Measurements from ENCODE around the gene HLA-DMA.

HLA-DMA gene

DNA sequence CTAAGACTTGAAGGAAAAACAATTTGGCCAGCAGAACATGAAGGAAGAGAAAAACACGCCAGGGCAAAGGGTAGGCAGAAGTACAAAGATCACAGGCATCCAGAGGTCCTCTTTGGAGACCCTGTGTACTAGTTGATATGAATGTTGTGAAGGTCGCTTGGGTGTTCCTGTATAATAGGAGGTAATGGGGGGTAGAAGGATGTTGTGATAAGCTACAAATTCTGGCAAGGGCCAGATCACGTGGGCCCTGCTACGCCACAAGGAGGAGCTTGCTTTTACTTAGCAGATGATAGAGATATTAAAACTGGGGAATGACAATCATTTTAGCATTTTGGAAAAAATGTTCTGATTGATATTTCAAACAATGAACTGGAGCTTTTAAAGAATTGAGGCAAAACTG lies 878 bp upstream of the HLA-DMA start:
- Histone ChIP-seq H3K9me2 (replicated peaks; ENCODE audit: insufficient read depth, low read length) (no peaks in the 10 kb centered on the region), H3K27ac (ENCODE audit: low read depth, low read length) (peak overlapping the region; percentile 75), H3K4me2 (ENCODE audit: low read depth, low read length, poor library complexity, severe bottlenecking) (peak overlapping the region; percentile 72), H3K4me3 (ENCODE audit: insufficient read depth, low read length, poor library complexity, severe bottlenecking) (no peak overlapping the region), H3K79me2 (ENCODE audit: insufficient read depth, low read length) (peaks cover 39% of the 10 kb centered on the region), H4K20me1 (ENCODE audit: low read depth, low read length) (no peaks in the 10 kb centered on the region), H3K9me3 (ENCODE audit: insufficient read depth, low read length) (no peaks in the 10 kb centered on the region), H2AFZ (ENCODE audit: low read depth, low read length, severe bottlenecking) (no peak overlapping the region), H3F3A (ENCODE audit: insufficient read depth) (peaks cover 54% of the 10 kb centered on the region), H3K9ac (ENCODE audit: low read length) (no peak overlapping the region), H3K27me3 (ENCODE audit: low read length) (no peaks in the 10 kb centered on the region), H3K36me3 (ENCODE audit: low read length) (no peaks in the 10 kb centered on the region)
- TF ChIP-seq, protein P1, sequence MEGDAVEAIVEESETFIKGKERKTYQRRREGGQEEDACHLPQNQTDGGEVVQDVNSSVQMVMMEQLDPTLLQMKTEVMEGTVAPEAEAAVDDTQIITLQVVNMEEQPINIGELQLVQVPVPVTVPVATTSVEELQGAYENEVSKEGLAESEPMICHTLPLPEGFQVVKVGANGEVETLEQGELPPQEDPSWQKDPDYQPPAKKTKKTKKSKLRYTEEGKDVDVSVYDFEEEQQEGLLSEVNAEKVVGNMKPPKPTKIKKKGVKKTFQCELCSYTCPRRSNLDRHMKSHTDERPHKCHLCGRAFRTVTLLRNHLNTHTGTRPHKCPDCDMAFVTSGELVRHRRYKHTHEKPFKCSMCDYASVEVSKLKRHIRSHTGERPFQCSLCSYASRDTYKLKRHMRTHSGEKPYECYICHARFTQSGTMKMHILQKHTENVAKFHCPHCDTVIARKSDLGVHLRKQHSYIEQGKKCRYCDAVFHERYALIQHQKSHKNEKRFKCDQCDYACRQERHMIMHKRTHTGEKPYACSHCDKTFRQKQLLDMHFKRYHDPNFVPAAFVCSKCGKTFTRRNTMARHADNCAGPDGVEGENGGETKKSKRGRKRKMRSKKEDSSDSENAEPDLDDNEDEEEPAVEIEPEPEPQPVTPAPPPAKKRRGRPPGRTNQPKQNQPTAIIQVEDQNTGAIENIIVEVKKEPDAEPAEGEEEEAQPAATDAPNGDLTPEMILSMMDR (IDR thresholded peaks at IDR 0.05; ENCODE audit: insufficient read depth, low read length, poor library complexity, severe bottlenecking), result no peak
- no peak for TF ChIP-seq EZH2phosphoT487 (conservative IDR thresholded peaks at IDR 0.05; ENCODE audit: low read length)

DNA sequence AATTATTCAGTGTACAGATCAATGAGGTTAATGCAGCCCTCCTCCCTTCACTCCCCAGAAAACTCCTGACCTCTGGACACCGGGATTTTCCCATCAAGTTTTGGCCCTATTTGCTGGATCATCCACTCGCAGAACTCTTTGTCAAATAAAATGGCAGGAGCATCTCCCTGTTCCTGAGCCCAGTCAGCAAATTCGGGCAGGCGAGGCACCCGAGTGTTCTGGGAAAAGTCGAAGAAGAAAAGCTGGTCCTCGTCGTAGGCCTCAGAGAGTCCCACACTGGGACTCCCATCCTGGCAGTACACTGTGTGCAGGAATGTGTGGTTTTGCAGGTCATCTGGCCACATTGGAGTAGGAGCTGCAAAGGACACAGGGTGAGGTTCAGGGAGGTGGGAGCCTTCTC lies 2.4 kb downstream of the HLA-DMA start:
- H3K27me3 ChIP-seq (ENCODE audit: low read length), result no peaks in the 10 kb centered on the region
- no peaks in the 10 kb centered on the region for H3K9me2 ChIP-seq (replicated peaks; ENCODE audit: insufficient read depth, low read length)
- H3K36me3 ChIP-seq (ENCODE audit: low read length), result peaks cover 7% of the 10 kb centered on the region; the same call in 1 of the 2 replicates
- no peaks in the 10 kb centered on the region for H3K9me3 ChIP-seq (ENCODE audit: insufficient read depth, low read length)
- peak overlapping the region; percentile 97 for H3K27ac ChIP-seq (ENCODE audit: low read depth, low read length)
- H4K20me1 ChIP-seq (ENCODE audit: low read depth, low read length), result no peaks in the 10 kb centered on the region
- peaks cover 74% of the 10 kb centered on the region for H3F3A ChIP-seq (ENCODE audit: insufficient read depth)
- H2AFZ ChIP-seq (ENCODE audit: low read depth, low read length, severe bottlenecking), result no peak overlapping the region
- TF ChIP-seq, protein P1 (IDR thresholded peaks at IDR 0.05; ENCODE audit: insufficient read depth, low read length, poor library complexity, severe bottlenecking), result no peak
- TF ChIP-seq EZH2phosphoT487 (conservative IDR thresholded peaks at IDR 0.05; ENCODE audit: low read length), result no peak
- H3K9ac ChIP-seq (ENCODE audit: low read length), result peak overlapping the region; percentile 63
- peak overlapping the region; percentile 70 for H3K4me3 ChIP-seq (ENCODE audit: insufficient read depth, low read length, poor library complexity, severe bottlenecking)
- peak overlapping the region; percentile 72 for H3K4me2 ChIP-seq (ENCODE audit: low read depth, low read length, poor library complexity, severe bottlenecking)
- peaks cover 51% of the 10 kb centered on the region for H3K79me2 ChIP-seq (ENCODE audit: insufficient read depth, low read length)

DNA sequence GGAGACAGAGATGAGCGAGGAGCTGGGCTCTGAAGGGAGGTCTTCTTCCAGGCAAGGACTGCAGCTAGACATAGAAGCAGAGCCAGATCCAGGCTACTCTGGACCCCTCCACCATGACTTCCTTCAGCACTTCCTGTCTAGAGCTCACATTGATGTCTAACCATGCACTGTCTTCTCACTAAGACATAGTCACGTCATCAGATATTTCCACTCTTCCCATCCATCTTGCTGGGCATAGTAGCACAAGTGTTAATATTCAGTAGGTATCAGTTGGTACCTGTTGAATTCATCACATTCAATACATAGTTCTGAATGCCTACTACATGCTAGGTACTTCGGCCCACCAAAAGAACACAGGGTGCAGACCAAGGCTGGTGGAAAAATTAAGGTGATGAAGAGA lies 2.9 kb downstream of the HLA-DMA start:
- TF ChIP-seq, protein P1 (IDR thresholded peaks at IDR 0.05; ENCODE audit: insufficient read depth, low read length, poor library complexity, severe bottlenecking), result no peak
- no peak for TF ChIP-seq EZH2phosphoT487 (conservative IDR thresholded peaks at IDR 0.05; ENCODE audit: low read length)
- Histone ChIP-seq H3K79me2 (ENCODE audit: insufficient read depth, low read length) (peaks cover 51% of the 10 kb centered on the region), H3K27me3 (ENCODE audit: low read length) (no peaks in the 10 kb centered on the region), H3K36me3 (ENCODE audit: low read length) (peaks cover 7% of the 10 kb centered on the region; the same call in 1 of the 2 replicates), H3K27ac (ENCODE audit: low read depth, low read length) (peak overlapping the region; percentile 97), H3K9ac (ENCODE audit: low read length) (peak overlapping the region; percentile 63; the same call in 1 of the 2 replicates), H3K4me3 (ENCODE audit: insufficient read depth, low read length, poor library complexity, severe bottlenecking) (no peak overlapping the region), H2AFZ (ENCODE audit: low read depth, low read length, severe bottlenecking) (no peak overlapping the region), H3K4me2 (ENCODE audit: low read depth, low read length, poor library complexity, severe bottlenecking) (peak overlapping the region; percentile 72), H3K9me3 (ENCODE audit: insufficient read depth, low read length) (no peaks in the 10 kb centered on the region), H3K9me2 (replicated peaks; ENCODE audit: insufficient read depth, low read length) (no peaks in the 10 kb centered on the region), H4K20me1 (ENCODE audit: low read depth, low read length) (no peaks in the 10 kb centered on the region), H3F3A (ENCODE audit: insufficient read depth) (peaks cover 76% of the 10 kb centered on the region)

All from SU-DHL-6 (cell line).